GM23338 (cell line): ENCODE data around the gene OLA1. TPM values are rescaled to one million over a fixed set of nuclear protein-coding genes. Genes with fewer than 3 reads are reported as not detected.
A peak's percentile ranks its signal among the peaks of the same experiment; 100 is the strongest.

ENCODE experiments used
- ATAC-seq: fragments of 200-7000 bp; cut with Tn5 transposase; 3 replicates; pipeline ENCODE4 v1.9.1; 2020
- DNase-seq: peaks from one replicate; pipeline ENCODE4 v3.0.0-alpha.2; 2015; ENCODE audit warnings: low spot score
- H2AFZ ChIP-seq: fragments of 200-600 bp; sonication (generic); 2 replicates; pipeline ENCODE4 v1.8.0; 2016; ENCODE audit warnings: antibody characterized with exemption, mild to moderate bottlenecking, moderate library complexity
- H3F3A ChIP-seq: fragments of 200-600 bp; sonication (generic); replicated peaks from 2 replicates; pipeline ENCODE4 v1.8.0; 2017; ENCODE audit warnings: antibody characterized with exemption, mixed run types, low read depth
- H3K27ac ChIP-seq: fragments of 200-600 bp; sonication (generic); 2 replicates; pipeline ENCODE4 v1.6.1; 2016; ENCODE audit warnings: low read depth
- H3K27me3 ChIP-seq: fragments of 200-600 bp; sonication (generic); 2 replicates; pipeline ENCODE4 v1.8.0; 2016; ENCODE audit warnings: mild to moderate bottlenecking, mixed run types, moderate library complexity; ENCODE audit not compliant: insufficient read depth
- H3K36me3 ChIP-seq: fragments of 200-600 bp; sonication (generic); 2 replicates; pipeline ENCODE4 v1.8.0; 2016; ENCODE audit warnings: mild to moderate bottlenecking; ENCODE audit not compliant: insufficient read depth
- H3K4me1 ChIP-seq: fragments of 200-600 bp; sonication (generic); 2 replicates; pipeline ENCODE4 v1.8.0; 2016; ENCODE audit warnings: mild to moderate bottlenecking, moderate library complexity; ENCODE audit not compliant: insufficient read depth
- H3K4me2 ChIP-seq: fragments of 200-600 bp; sonication (generic); 2 replicates; pipeline ENCODE4 v1.7.1; 2017; ENCODE audit warnings: mixed run types
- H3K4me3 ChIP-seq: fragments of 200-600 bp; sonication (generic); 2 replicates; pipeline ENCODE4 v1.6.1; 2016; ENCODE audit warnings: mixed run types
- H3K79me2 ChIP-seq: fragments of 200-600 bp; sonication (generic); replicated peaks from 2 replicates; pipeline ENCODE4 v1.8.0; 2017; ENCODE audit warnings: mild to moderate bottlenecking; ENCODE audit not compliant: insufficient read depth
- H3K9me2 ChIP-seq: fragments of 200-600 bp; sonication (generic); 2 replicates; pipeline ENCODE4 v1.8.0; 2017; ENCODE audit not compliant: insufficient read depth
- H4K20me1 ChIP-seq: fragments of 200-600 bp; sonication (generic); replicated peaks from 2 replicates; pipeline ENCODE4 v1.8.0; 2017; ENCODE audit warnings: mild to moderate bottlenecking; ENCODE audit not compliant: insufficient read depth
- H3K27ac Mint-ChIP-seq: 2 replicates; pipeline ENCODE4 v1.8.0; 2020; ENCODE audit warnings: inconsistent platforms, mild to moderate bottlenecking, moderate library complexity, mixed read lengths
- H3K27me3 Mint-ChIP-seq: 3 replicates; pipeline ENCODE4 v1.8.0; 2022; ENCODE audit warnings: low read depth, mild to moderate bottlenecking, moderate library complexity, mixed read lengths, inconsistent platforms; ENCODE audit not compliant: insufficient read depth, poor library complexity
- H3K36me3 Mint-ChIP-seq: 3 replicates; pipeline ENCODE4 v1.8.0; 2021; ENCODE audit warnings: low read depth, mild to moderate bottlenecking, inconsistent platforms, moderate library complexity, mixed read lengths
- H3K4me1 Mint-ChIP-seq: 3 replicates; pipeline ENCODE4 v1.8.0; 2020; ENCODE audit warnings: mild to moderate bottlenecking, inconsistent platforms, mixed read lengths
- H3K4me3 Mint-ChIP-seq: 3 replicates; pipeline ENCODE4 v1.8.0; 2021; ENCODE audit warnings: moderate library complexity, mild to moderate bottlenecking, inconsistent platforms, mixed read lengths
- H3K9me3 Mint-ChIP-seq: 3 replicates; pipeline ENCODE4 v1.8.0; 2020; ENCODE audit warnings: moderate library complexity, mild to moderate bottlenecking, inconsistent platforms, mixed read lengths
- EZH2 ChIP-seq: fragments of 200-600 bp; sonication (generic); IDR thresholded peaks from one replicate; pipeline ENCODE4 v1.8.0; 2017; ENCODE audit warnings: antibody characterized with exemption, mild to moderate bottlenecking, low read depth; ENCODE audit not compliant: unreplicated experiment
- JUNB ChIP-seq: IDR thresholded peaks from one replicate; pipeline ENCODE4 v1.6.1; 2016; ENCODE audit warnings: antibody characterized with exemption; ENCODE audit not compliant: unreplicated experiment
- REST ChIP-seq: IDR thresholded peaks from one replicate; pipeline ENCODE4 v1.6.1; 2018; ENCODE audit warnings: antibody characterized with exemption; ENCODE audit not compliant: unreplicated experiment
- ZNF331 ChIP-seq: fragments of 250-450 bp; sonication (Bioruptor Pico); IDR thresholded peaks from 2 replicates; pipeline ENCODE4 v1.5.0; 2020; ENCODE audit warnings: low read depth, mild to moderate bottlenecking, moderate library complexity
- ZNF462 ChIP-seq: fragments of 250-450 bp; sonication (Bioruptor Pico); IDR thresholded peaks from 2 replicates; pipeline ENCODE4 v1.5.0; 2020; ENCODE audit warnings: mild to moderate bottlenecking, moderate library complexity
- polyA plus RNA-seq: library from polyadenylated mRNA; unstranded; fragments of >200 nt; fragmentation: Nextera tagmentation; extraction: Ambion mirVana; gene quantifications from 2 replicates; pipeline ENCODE4 v1.2.1, GENCODE V29; 2016
- total RNA-seq: library from RNA; depleted of rRNA; stranded (reverse); fragments of >200 nt; shearing (Covaris generic); gene quantifications from 2 replicates; pipeline ENCODE4 v1.2.3, GENCODE V29; 2014

OLA1 gene
- total and polyA plus RNA-seq, 2 experiments from 2014 or later, result 104 to 242 TPM

- Histone ChIP-seq H3K27ac (no peak overlapping the region), H3K9me2 (no peaks in the 10 kb centered on the region), H3K27me3 (no peaks in the 10 kb centered on the region), H3K4me1 (no peaks in the 10 kb centered on the region), H4K20me1 (no peaks in the 10 kb centered on the region), H3K4me3 (no peak overlapping the region), H3K36me3 (no peaks in the 10 kb centered on the region), H3F3A (no peaks in the 10 kb centered on the region), H3K4me2 (no peak overlapping the region), H2AFZ (no peak overlapping the region), H3K79me2 (peaks cover 83% of the 10 kb centered on the region)
- H3K4me1 Mint-ChIP-seq, result peaks cover 3% of the 10 kb centered on the region
- H3K27me3 Mint-ChIP-seq, result no peaks in the 10 kb centered on the region
- TF ChIP-seq ZNF462 (CRISPR knock-in tag) (no peak), JUNB (no peak)
- ATAC-seq (peak; percentile 72), DNase-seq (peak; percentile 33)
- peaks cover 50% of the 10 kb centered on the region for H3K36me3 Mint-ChIP-seq
- H3K9me3 Mint-ChIP-seq, result peaks cover 25% of the 10 kb centered on the region
- H3K4me3 Mint-ChIP-seq, result no peak overlapping the region
- H3K27ac Mint-ChIP-seq, result no peak overlapping the region
Measured at GRCh38 chr2:174171686-174172445, 76.5 kb downstream of the OLA1 start.

GRCh38 chr2:174169372-174169771, 79.0 kb downstream of the OLA1 start:
- Histone ChIP-seq H3K27ac (no peak overlapping the region), H4K20me1 (0 out of 2 replicates have a peak, but pooled peaks cover 8% of the 10 kb centered on the region), H3K27me3 (no peaks in the 10 kb centered on the region), H3F3A (no peaks in the 10 kb centered on the region), H3K4me2 (no peak overlapping the region), H3K9me2 (no peaks in the 10 kb centered on the region), H3K79me2 (peaks cover 69% of the 10 kb centered on the region), H3K36me3 (no peaks in the 10 kb centered on the region), H2AFZ (no peak overlapping the region), H3K4me1 (no peaks in the 10 kb centered on the region), H3K4me3 (no peak overlapping the region)
- H3K36me3 Mint-ChIP-seq, result peaks cover 33% of the 10 kb centered on the region
- DNase-seq (no peak), ATAC-seq (no peak)
- H3K27ac Mint-ChIP-seq, result no peak overlapping the region
- H3K9me3 Mint-ChIP-seq, result peaks cover 12% of the 10 kb centered on the region
- H3K27me3 Mint-ChIP-seq, result no peaks in the 10 kb centered on the region
- H3K4me3 Mint-ChIP-seq, result no peak overlapping the region
- peaks cover 2% of the 10 kb centered on the region; the same call in 1 of the 3 replicates for H3K4me1 Mint-ChIP-seq
- no peak for TF ChIP-seq EZH2
- TF ChIP-seq REST, result no peak
- no peak for TF ChIP-seq JUNB
- no peak for TF ChIP-seq ZNF331 (CRISPR knock-in tag)
